ENCODE measurements around the gene NCF4. TPM values are rescaled to one million over a fixed set of nuclear protein-coding genes. Genes with fewer than 3 reads are reported as not detected.

NCF4 gene
- total and polyA plus RNA-seq, 9 of the 15 experiments (the other 6 are each of a cell fraction or from before 2014, with no cell fraction given) = 0.04 to 0.95 (median 0.33) TPM

- TF ChIP-seq, protein P1, sequence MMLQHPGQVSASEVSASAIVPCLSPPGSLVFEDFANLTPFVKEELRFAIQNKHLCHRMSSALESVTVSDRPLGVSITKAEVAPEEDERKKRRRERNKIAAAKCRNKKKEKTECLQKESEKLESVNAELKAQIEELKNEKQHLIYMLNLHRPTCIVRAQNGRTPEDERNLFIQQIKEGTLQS (IDR thresholded peaks at IDR 0.05) = peak; percentile 70; the same call in 1 of the 2 replicates
- TF ChIP-seq, protein P1 (CRISPR knock-in tag; conservative IDR thresholded peaks at IDR 0.05) = no peak
- TF ChIP-seq LARP7 (IDR thresholded peaks at IDR 0.05) (no peak), RFX5 (IDR thresholded peaks at IDR 0.05; ENCODE audit: low read depth, low read length) (no peak), SETDB1 (IDR thresholded peaks at IDR 0.05; ENCODE audit: low read length) (no peak), KLF10 (CRISPR knock-in tag; IDR thresholded peaks at IDR 0.05) (no peak)
Measured at GRCh38 chr22:36881504-36882245, 20.9 kb downstream of the NCF4 start (continued).

DNA sequence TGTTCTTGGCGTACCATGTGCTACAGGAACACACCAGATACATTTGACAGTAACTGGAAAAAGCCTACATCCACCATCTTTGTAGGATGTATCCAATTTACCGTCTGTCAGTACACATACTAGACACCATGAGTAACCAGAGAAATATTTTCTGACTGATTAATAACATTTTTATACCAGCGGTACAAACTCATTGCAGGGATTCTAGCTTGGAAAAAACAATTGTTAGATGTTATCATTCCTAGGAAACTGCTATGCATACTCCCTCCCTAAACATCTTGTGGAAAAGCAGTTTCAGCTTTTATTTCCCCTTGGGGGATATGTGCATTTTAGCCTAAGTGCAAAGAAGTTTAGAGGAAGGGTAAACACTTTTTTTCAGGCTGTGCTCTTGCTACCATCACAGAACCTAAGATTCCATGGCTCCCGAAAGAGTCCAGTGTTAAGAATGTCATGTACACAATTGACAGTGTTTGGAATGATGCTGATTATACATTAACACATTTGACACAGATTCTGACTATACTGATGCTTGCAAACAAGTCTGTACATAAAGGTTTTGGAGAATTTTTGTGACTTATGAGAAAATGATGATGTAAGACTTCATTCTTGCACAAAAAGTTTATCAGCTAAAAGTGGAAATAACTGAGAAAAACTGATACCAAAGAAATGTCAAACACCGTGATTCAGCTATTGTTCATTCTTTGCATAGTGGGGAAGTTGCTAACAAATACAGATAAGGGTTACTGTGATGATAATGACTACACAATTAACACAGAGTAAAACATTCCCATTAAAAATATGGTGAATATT is 23.7 kb downstream of the NCF4 start:
- FAIRE-seq = no peak
- H3K36me3 ChIP-seq (ENCODE audit: control insufficient read depth, insufficient read depth, low read length) = no peaks in the 10 kb centered on the region
- H3K4me3 ChIP-seq = no peak overlapping the region
- no peak for DNase-seq (ENCODE audit: extremely low read depth in 1 of 4, low spot score in 3 of 4)
- ATAC-seq = no peak
- H3K79me2 ChIP-seq (ENCODE audit: control insufficient read depth, insufficient read depth, low read length) = no peaks in the 10 kb centered on the region
- ChIA-PET CTCF (ENCODE audit: low intra/inter-chr PET ratio) (no interaction called here), POLR2A (interaction anchor here (0.6 kb wide), 1 partner anchor 21 kb away, joined by 3 read pairs; no protein-coding TSS in a partner anchor)
- TF ChIP-seq PHF20 (IDR thresholded peaks at IDR 0.05; ENCODE audit: partially characterized antibody) = no peak
- 0 out of 2 replicates have a peak, but pooled peaks have one; percentile 33 for TF ChIP-seq SOX6 (IDR thresholded peaks at IDR 0.05)
- TF ChIP-seq, protein P1 (IDR thresholded peaks at IDR 0.05) = peak; percentile 39; the same call in 1 of the 2 replicates
- TF ChIP-seq, protein P1 (CRISPR knock-in tag; conservative IDR thresholded peaks at IDR 0.05) = no peak
- 0 out of 2 replicates have a peak, but pooled peaks have one; percentile 7 for TF ChIP-seq MAFG (tag; conservative IDR thresholded peaks at IDR 0.05)
- no peak for TF ChIP-seq CEBPG (CRISPR knock-in tag; IDR thresholded peaks at IDR 0.05)
- 0 out of 4 replicates have a peak, but pooled peaks have one; percentile 15 to 30 for TF ChIP-seq CEBPG (tag; conservative IDR thresholded peaks at IDR 0.05 in 1 of 2, IDR thresholded peaks at IDR 0.05 in 1 of 2)
- no peak for TF ChIP-seq FOXP1 (CRISPR knock-in tag; IDR thresholded peaks at IDR 0.05)
- H3K27ac ChIP-seq (ENCODE audit: extremely low read depth, low read depth, low read length) = no peak overlapping the region
- intact Hi-C loops (cut with micrococcal nuclease) (no loop called here), in situ Hi-C loops (cut with MboI) (no loop called here)
- no TSS peak for BruUV-seq (replicated peaks)
- no peaks in the 10 kb centered on the region; a peak in 1 of 5 replicates for H3K27me3 ChIP-seq (ENCODE audit: control insufficient read depth in 2 of 2, insufficient read depth in 2 of 2, low read length in 2 of 2)
- 3% methylated on average over 5 of the region's 5 CpGs for WGBS (ENCODE audit: insufficient coverage, low coverage, missing lambda C conversion rate)
- H3K4me2 ChIP-seq (ENCODE audit: insufficient read depth, low read length) = no peak overlapping the region
- no peak overlapping the region for H3K9ac ChIP-seq (ENCODE audit: insufficient read depth in 1 of 2, low read depth in 2 of 2, low read length in 2 of 2)
- H3K9me1 ChIP-seq (ENCODE audit: control insufficient read depth, insufficient read depth, low read length) = no peaks in the 10 kb centered on the region
- no peaks in the 10 kb centered on the region for H4K20me1 ChIP-seq (replicated peaks; ENCODE audit: control insufficient read depth, insufficient read depth, low read length)
- H2AFZ ChIP-seq (ENCODE audit: low read depth, low read length) = no peak overlapping the region
- peaks cover 0 to 4% of the 10 kb centered on the region in 2 experiments; a peak in 2 of 5 replicates for H3K4me1 ChIP-seq (replicated peaks in 1 of 2; ENCODE audit: control insufficient read depth in 2 of 2, insufficient read depth in 2 of 2, low read length in 2 of 2)
- no peaks in the 10 kb centered on the region for H3K9me3 ChIP-seq (replicated peaks; ENCODE audit: control insufficient read depth, insufficient read depth, low read depth, low read length)

All from K562 (cell line).